Measurements from ENCODE around the gene SASH1. TPM values are rescaled to one million over a fixed set of nuclear protein-coding genes. Genes with fewer than 3 reads are reported as not detected.

Gene SASH1
- polyA plus RNA-seq, 1 donor from 2014 or later = 7.0 TPM

DNA sequence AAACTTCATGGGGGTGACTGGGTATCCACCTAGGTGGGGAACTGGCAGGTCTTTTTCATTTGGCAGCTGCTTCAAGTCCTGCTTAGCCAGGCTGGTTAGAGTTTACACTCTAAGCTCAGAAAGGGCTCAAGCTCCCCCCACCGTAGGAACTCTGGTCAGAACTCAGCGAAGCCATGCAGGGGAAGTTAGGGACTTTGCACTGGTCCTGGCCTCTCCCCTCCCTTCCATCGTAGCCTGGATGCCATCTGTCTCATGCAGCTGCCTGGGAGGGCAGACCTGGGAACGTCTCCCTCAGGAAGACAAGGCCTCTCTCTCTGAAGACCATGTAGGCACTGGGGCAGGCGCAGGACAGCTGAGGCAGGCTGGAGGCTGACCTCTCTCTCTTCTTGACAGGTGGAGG is 220.4 kb downstream of the SASH1 start:
- H3K27me3 ChIP-seq (ENCODE audit: insufficient read depth, low read depth, low read length) = no peaks in the 10 kb centered on the region

GRCh38 chr6:148564494-148565035 is 221.9 kb downstream of the SASH1 start:
- Histone ChIP-seq H3K9me2 (ENCODE audit: insufficient read depth, low read length) (no peaks in the 10 kb centered on the region), H4K20me1 (ENCODE audit: insufficient read depth) (no peaks in the 10 kb centered on the region), H3K4me2 (ENCODE audit: low read length) (no peak overlapping the region), H3K27me3 (ENCODE audit: insufficient read depth, low read depth, low read length) (no peaks in the 10 kb centered on the region), H3K4me3 (ENCODE audit: low read length) (no peak overlapping the region), H3F3A (ENCODE audit: insufficient read depth, low read length, poor library complexity, severe bottlenecking) (no peaks in the 10 kb centered on the region), H3K36me3 (ENCODE audit: insufficient read depth, low read length) (no peaks in the 10 kb centered on the region), H3K9ac (ENCODE audit: low read length) (no peak overlapping the region), H3K9me3 (ENCODE audit: low read length) (no peaks in the 10 kb centered on the region), H3K79me2 (replicated peaks; ENCODE audit: insufficient read depth, low read length) (no peaks in the 10 kb centered on the region), H2AFZ (ENCODE audit: low read depth, low read length) (no peak overlapping the region), H3K27ac (ENCODE audit: low read length) (no peak overlapping the region)
- TF ChIP-seq POLR2AphosphoS5 (IDR thresholded peaks at IDR 0.05) = no peak
- no peak for TF ChIP-seq RAD21 (conservative IDR thresholded peaks at IDR 0.05)
- TF ChIP-seq CTCF (IDR thresholded peaks at IDR 0.05; ENCODE audit: poor library complexity, severe bottlenecking) = no peak
- TF ChIP-seq, protein P1, sequence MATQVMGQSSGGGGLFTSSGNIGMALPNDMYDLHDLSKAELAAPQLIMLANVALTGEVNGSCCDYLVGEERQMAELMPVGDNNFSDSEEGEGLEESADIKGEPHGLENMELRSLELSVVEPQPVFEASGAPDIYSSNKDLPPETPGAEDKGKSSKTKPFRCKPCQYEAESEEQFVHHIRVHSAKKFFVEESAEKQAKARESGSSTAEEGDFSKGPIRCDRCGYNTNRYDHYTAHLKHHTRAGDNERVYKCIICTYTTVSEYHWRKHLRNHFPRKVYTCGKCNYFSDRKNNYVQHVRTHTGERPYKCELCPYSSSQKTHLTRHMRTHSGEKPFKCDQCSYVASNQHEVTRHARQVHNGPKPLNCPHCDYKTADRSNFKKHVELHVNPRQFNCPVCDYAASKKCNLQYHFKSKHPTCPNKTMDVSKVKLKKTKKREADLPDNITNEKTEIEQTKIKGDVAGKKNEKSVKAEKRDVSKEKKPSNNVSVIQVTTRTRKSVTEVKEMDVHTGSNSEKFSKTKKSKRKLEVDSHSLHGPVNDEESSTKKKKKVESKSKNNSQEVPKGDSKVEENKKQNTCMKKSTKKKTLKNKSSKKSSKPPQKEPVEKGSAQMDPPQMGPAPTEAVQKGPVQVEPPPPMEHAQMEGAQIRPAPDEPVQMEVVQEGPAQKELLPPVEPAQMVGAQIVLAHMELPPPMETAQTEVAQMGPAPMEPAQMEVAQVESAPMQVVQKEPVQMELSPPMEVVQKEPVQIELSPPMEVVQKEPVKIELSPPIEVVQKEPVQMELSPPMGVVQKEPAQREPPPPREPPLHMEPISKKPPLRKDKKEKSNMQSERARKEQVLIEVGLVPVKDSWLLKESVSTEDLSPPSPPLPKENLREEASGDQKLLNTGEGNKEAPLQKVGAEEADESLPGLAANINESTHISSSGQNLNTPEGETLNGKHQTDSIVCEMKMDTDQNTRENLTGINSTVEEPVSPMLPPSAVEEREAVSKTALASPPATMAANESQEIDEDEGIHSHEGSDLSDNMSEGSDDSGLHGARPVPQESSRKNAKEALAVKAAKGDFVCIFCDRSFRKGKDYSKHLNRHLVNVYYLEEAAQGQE (IDR thresholded peaks at IDR 0.05; ENCODE audit: borderline replicate concordance) = no peak
- no peak for TF ChIP-seq SMC3 (conservative IDR thresholded peaks at IDR 0.05; ENCODE audit: poor library complexity)
- TF ChIP-seq TAF1 (IDR thresholded peaks at IDR 0.05; ENCODE audit: low read depth) = no peak
- TF ChIP-seq EP300 (conservative IDR thresholded peaks at IDR 0.05; ENCODE audit: poor library complexity, severe bottlenecking) = no peak
- no peak for TF ChIP-seq MXI1 (conservative IDR thresholded peaks at IDR 0.05; ENCODE audit: poor library complexity, severe bottlenecking)
- TF ChIP-seq EZH2 (IDR thresholded peaks at IDR 0.05; ENCODE audit: borderline replicate concordance, insufficient read depth, low read length, poor library complexity, severe bottlenecking) = no peak

More for the DNA sequence above, 220.4 kb downstream of the SASH1 start:
- TF ChIP-seq TAF1 (IDR thresholded peaks at IDR 0.05; ENCODE audit: low read depth) (no peak), RAD21 (conservative IDR thresholded peaks at IDR 0.05) (no peak), MXI1 (conservative IDR thresholded peaks at IDR 0.05; ENCODE audit: poor library complexity, severe bottlenecking) (no peak), EP300 (conservative IDR thresholded peaks at IDR 0.05; ENCODE audit: poor library complexity, severe bottlenecking) (no peak)
- TF ChIP-seq, protein P1 (IDR thresholded peaks at IDR 0.05; ENCODE audit: borderline replicate concordance) = no peak
- no peaks in the 10 kb centered on the region for H3K79me2 ChIP-seq (replicated peaks; ENCODE audit: insufficient read depth, low read length)
- H3K9me2 ChIP-seq (ENCODE audit: insufficient read depth, low read length) = no peaks in the 10 kb centered on the region
- no peaks in the 10 kb centered on the region for H3K36me3 ChIP-seq (ENCODE audit: insufficient read depth, low read length)
- no peak overlapping the region for H3K4me2 ChIP-seq (ENCODE audit: low read length)
- no peak overlapping the region for H3K4me3 ChIP-seq (ENCODE audit: low read length)
- H3F3A ChIP-seq (ENCODE audit: insufficient read depth, low read length, poor library complexity, severe bottlenecking) = no peaks in the 10 kb centered on the region
- no peaks in the 10 kb centered on the region for H4K20me1 ChIP-seq (ENCODE audit: insufficient read depth)
- no peak overlapping the region for H3K9ac ChIP-seq (ENCODE audit: low read length)
- no peaks in the 10 kb centered on the region for H3K9me3 ChIP-seq (ENCODE audit: low read length)
- no peak overlapping the region for H2AFZ ChIP-seq (ENCODE audit: low read depth, low read length)
- no peak overlapping the region for H3K27ac ChIP-seq (ENCODE audit: low read length)

Data from neural cell (in vitro differentiated cells).